Esophagus muscularis mucosa (tissue), 3 donors: Measurements from ENCODE around the gene MPHOSPH8.

Experiments
- POLR2AphosphoS5 ChIP-seq, 2 donors: sonication (generic); formaldehyde crosslinking; IDR thresholded peaks; one replicate each; pipeline ENCODE4 v1.6.1; 2017; ENCODE audit warnings: antibody characterized with exemption in 2 of 2
- TF ChIP-seq, protein P1 (sequence below), 3 experiments: fragments of 200-600 bp in 2 of 3; fragments of 450-650 bp in 1 of 3; sonication (generic) in 2 of 3; IDR thresholded peaks; one replicate each; pipeline ENCODE4 v1.5.1; 2017 to 2019; ENCODE audit warnings: antibody characterized with exemption in 3 of 3, mild to moderate bottlenecking in 2 of 3, moderate library complexity in 1 of 3

DNA sequence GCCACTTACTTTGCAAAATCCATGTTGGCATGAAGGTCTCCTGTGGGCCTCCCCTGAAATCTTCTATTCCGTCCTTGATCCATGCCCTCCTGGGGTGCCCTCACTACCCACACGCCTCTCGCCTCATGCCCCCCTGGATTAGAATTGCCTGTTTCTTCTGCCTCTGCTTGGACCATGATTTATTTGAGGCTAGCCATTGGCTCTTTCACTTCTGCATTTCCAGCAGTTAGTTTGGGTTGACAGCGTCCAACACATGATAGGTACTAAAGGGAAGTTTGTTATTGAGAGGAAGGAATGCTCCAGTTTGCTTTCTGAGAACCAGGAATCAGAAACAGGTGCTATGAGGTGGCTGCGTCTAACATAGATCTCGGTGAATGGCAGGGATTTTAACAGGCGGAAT lies 41.6 kb upstream of the MPHOSPH8 start:
- TF ChIP-seq POLR2AphosphoS5 (IDR thresholded peaks at IDR 0.05) = no peak
- TF ChIP-seq, protein P1, sequence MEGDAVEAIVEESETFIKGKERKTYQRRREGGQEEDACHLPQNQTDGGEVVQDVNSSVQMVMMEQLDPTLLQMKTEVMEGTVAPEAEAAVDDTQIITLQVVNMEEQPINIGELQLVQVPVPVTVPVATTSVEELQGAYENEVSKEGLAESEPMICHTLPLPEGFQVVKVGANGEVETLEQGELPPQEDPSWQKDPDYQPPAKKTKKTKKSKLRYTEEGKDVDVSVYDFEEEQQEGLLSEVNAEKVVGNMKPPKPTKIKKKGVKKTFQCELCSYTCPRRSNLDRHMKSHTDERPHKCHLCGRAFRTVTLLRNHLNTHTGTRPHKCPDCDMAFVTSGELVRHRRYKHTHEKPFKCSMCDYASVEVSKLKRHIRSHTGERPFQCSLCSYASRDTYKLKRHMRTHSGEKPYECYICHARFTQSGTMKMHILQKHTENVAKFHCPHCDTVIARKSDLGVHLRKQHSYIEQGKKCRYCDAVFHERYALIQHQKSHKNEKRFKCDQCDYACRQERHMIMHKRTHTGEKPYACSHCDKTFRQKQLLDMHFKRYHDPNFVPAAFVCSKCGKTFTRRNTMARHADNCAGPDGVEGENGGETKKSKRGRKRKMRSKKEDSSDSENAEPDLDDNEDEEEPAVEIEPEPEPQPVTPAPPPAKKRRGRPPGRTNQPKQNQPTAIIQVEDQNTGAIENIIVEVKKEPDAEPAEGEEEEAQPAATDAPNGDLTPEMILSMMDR (IDR thresholded peaks at IDR 0.05) = no peak
